Prostate gland (tissue), 2 donors: Measurements from ENCODE around the gene FOLR1. TPM values are rescaled to one million over a fixed set of nuclear protein-coding genes. Genes with fewer than 3 reads are reported as not detected.

Experiments used
- DNase-seq: peaks from one replicate; pipeline ENCODE4 v3.0.0-alpha.2; 2019; ENCODE audit warnings: low spot score
- H3K27ac ChIP-seq, 2 donors: fragments of 200-600 bp; sonication (generic); 2 replicates each; pipeline ENCODE4 v1.5.1; 2017 to 2019
- H3K27me3 ChIP-seq: fragments of 200-600 bp; sonication (generic); replicated peaks from 2 replicates; pipeline ENCODE4 v1.5.1; 2019; ENCODE audit not compliant: insufficient read depth
- H3K36me3 ChIP-seq, 2 donors: fragments of 200-600 bp; sonication (generic); 1 replicate in 1 of 2; 2 replicates in 1 of 2; pipeline versions ENCODE4 v1.5.1 to v1.8.1; 2017 to 2019
- H3K4me1 ChIP-seq: fragments of 200-600 bp; sonication (generic); replicated peaks from 2 replicates; pipeline ENCODE4 v1.5.1; 2019
- H3K4me3 ChIP-seq, 2 donors: fragments of 200-600 bp; sonication (generic); 2 replicates each; pipeline ENCODE4 v1.5.1; 2017 to 2019
- H3K9me3 ChIP-seq: fragments of 200-600 bp; sonication (generic); 2 replicates; pipeline ENCODE4 v1.5.1; 2017
- CTCF ChIP-seq, 4 experiments: fragments of 200-600 bp in 2 of 4; fragments of 450-650 bp in 2 of 4; sonication (generic) in 2 of 4; IDR thresholded peaks; 1 replicate in 3 of 4; 2 replicates in 1 of 4; pipeline ENCODE4 v1.5.1; 2016 to 2019; ENCODE audit warnings: antibody characterized with exemption in 4 of 4, mild to moderate bottlenecking in 2 of 4, moderate library complexity in 2 of 4
- POLR2A ChIP-seq: fragments of 450-650 bp; IDR thresholded peaks from one replicate; pipeline ENCODE4 v1.6.1; 2016; ENCODE audit warnings: antibody characterized with exemption, mild to moderate bottlenecking
- POLR2AphosphoS5 ChIP-seq: sonication (generic); formaldehyde crosslinking; IDR thresholded peaks from one replicate; pipeline ENCODE4 v1.6.1; 2017; ENCODE audit warnings: antibody characterized with exemption
- WGBS: methylation state at CpG from one replicate; pipeline ENCODE4 v1.1.5; 2018; 5-methylcytosine and 5-hydroxymethylcytosine counted together
- intact Hi-C: fragments of 100-400 bp; cut with DNase I; formaldehyde crosslinking; loops from one replicate; pipeline ENCODE4 v1.14.2; 2022
- total RNA-seq, 2 donors: library from RNA; depleted of rRNA; stranded (reverse); fragments of >200 nt; gene quantifications; one replicate each; pipeline ENCODE4 v1.1.0, GENCODE V29; 2016

The FOLR1 gene
- total RNA-seq, 2 donors from 2014 or later = 8.9 TPM; not detected in 1

GRCh38 chr11:72218251-72218745 is 26.4 kb downstream of the FOLR1 start:
- no peak for DNase-seq
- intact Hi-C loops = no loop called here
- Histone ChIP-seq H3K36me3 (no peaks in the 10 kb centered on the region), H3K27ac (no peak overlapping the region), H3K4me3 (no peak overlapping the region), H3K27me3 (no peaks in the 10 kb centered on the region), H3K4me1 (no peaks in the 10 kb centered on the region), H3K9me3 (no peaks in the 10 kb centered on the region)
- TF ChIP-seq POLR2A (no peak), CTCF (IDR thresholded peaks at IDR 0.05) (no peak), POLR2AphosphoS5 (no peak)
- WGBS = 86% methylated on average over 5 of the region's 5 CpGs

- no peaks in the 10 kb centered on the region for H3K9me3 ChIP-seq
- no peak for TF ChIP-seq CTCF (IDR thresholded peaks at IDR 0.05)
- no peak for TF ChIP-seq POLR2A
- no peak for TF ChIP-seq POLR2AphosphoS5
- peaks cover 7% of the 10 kb centered on the region for H3K4me1 ChIP-seq
- no peak overlapping the region for H3K27ac ChIP-seq
- no peaks in the 10 kb centered on the region for H3K27me3 ChIP-seq
- intact Hi-C loops = loop anchor here (10.0 kb wide), 1 partner anchor 186 kb away; no protein-coding TSS in a partner anchor
- no peaks in the 10 kb centered on the region for H3K36me3 ChIP-seq
- no peak for DNase-seq
- H3K4me3 ChIP-seq = no peak overlapping the region
- 85% methylated on average over 10 of the region's 10 CpGs for WGBS
Observed at GRCh38 chr11:72220696-72221363, 28.9 kb downstream of the FOLR1 start.

- 83% methylated on average over 7 of the region's 7 CpGs for WGBS
- intact Hi-C loops = loop anchor here (2.0 to 10.0 kb wide), 2 partner anchors 109 to 187 kb away; partner anchors contain the start of gene ANAPC15
Observed at GRCh38 chr11:72221386-72222075, 29.6 kb downstream of the FOLR1 start.

GRCh38 chr11:72222106-72222891 is 30.4 kb downstream of the FOLR1 start:
- H3K9me3 ChIP-seq = no peaks in the 10 kb centered on the region
- H3K27ac ChIP-seq = peak overlapping the region; percentile 98 to 99
- peak overlapping the region; percentile 85 to 86 for H3K4me3 ChIP-seq
- no peaks in the 10 kb centered on the region for H3K27me3 ChIP-seq
- H3K36me3 ChIP-seq = no peaks in the 10 kb centered on the region
- DNase-seq = no peak
- intact Hi-C loops = loop anchor here (2.0 to 10.0 kb wide), 2 partner anchors 109 to 187 kb away; partner anchors contain the start of gene ANAPC15
- 57% methylated on average over 6 of the region's 6 CpGs for WGBS
- peaks cover 8% of the 10 kb centered on the region for H3K4me1 ChIP-seq
- TF ChIP-seq POLR2AphosphoS5 (no peak), POLR2A (no peak), CTCF (IDR thresholded peaks at IDR 0.05) (no peak)

More at GRCh38 chr11:72221386-72222075, 29.6 kb downstream of the FOLR1 start:
- no peak for TF ChIP-seq POLR2AphosphoS5
- TF ChIP-seq CTCF (IDR thresholded peaks at IDR 0.05) = no peak
- TF ChIP-seq POLR2A = no peak
- H3K4me1 ChIP-seq = peaks cover 8% of the 10 kb centered on the region
- no peaks in the 10 kb centered on the region for H3K9me3 ChIP-seq
- H3K27me3 ChIP-seq = no peaks in the 10 kb centered on the region
- H3K27ac ChIP-seq = peak overlapping the region; percentile 98 to 99
- no peak overlapping the region for H3K4me3 ChIP-seq
- H3K36me3 ChIP-seq = no peaks in the 10 kb centered on the region
- no peak for DNase-seq
